ENCODE results near the gene SPIRE2. TPM values are rescaled to one million over a fixed set of nuclear protein-coding genes. Genes with fewer than 3 reads are reported as not detected.

The SPIRE2 gene
- total and polyA plus RNA-seq, 9 of the 15 experiments (the other 6 are each of a cell fraction or from before 2014, with no cell fraction given) = 0.70 to 7.5 (median 4.6) TPM

DNA sequence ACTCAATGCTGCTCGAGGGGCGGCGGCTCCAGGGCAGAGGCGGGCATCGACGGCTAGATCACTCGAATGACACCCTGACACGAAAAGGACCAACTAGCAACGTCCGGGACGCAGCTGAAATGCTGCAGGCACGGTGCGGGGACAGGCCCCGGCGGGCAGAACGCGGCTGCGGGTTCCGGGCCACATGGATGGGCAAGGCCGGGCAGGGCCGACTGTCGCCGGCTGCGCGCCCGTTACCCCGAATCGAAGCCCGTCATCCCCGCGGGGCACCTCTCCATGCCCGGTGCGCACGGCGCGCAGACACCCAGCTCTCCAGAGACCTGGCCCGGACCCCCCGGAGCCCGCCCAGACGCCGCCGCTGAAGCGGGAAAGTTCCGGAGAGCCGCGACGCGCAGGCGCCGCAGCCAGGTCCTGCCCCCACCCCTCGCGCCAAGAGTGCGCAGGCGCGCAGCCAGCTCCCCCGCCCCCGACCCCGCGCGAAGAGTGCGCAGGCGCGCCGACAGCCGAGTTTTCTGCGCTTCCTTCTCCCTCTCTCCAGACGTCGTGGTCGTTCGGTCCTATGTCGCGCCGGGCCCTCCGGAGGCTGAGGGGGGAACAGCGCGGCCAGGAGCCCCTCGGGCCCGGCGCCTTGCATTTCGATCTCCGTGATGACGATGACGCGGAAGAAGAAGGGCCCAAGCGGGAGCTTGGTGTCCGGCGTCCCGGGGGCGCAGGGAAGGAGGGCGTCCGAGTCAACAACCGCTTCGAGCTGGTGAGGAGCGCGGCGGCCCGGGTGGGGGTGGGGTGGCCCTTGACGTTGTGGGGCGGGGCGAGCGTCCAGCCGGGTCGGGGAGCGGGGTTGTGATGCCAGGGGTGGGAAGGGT lies 45.1 kb downstream of the SPIRE2 start, which contains the start of gene TCF25 (continued):
- TF ChIP-seq, protein P1, sequence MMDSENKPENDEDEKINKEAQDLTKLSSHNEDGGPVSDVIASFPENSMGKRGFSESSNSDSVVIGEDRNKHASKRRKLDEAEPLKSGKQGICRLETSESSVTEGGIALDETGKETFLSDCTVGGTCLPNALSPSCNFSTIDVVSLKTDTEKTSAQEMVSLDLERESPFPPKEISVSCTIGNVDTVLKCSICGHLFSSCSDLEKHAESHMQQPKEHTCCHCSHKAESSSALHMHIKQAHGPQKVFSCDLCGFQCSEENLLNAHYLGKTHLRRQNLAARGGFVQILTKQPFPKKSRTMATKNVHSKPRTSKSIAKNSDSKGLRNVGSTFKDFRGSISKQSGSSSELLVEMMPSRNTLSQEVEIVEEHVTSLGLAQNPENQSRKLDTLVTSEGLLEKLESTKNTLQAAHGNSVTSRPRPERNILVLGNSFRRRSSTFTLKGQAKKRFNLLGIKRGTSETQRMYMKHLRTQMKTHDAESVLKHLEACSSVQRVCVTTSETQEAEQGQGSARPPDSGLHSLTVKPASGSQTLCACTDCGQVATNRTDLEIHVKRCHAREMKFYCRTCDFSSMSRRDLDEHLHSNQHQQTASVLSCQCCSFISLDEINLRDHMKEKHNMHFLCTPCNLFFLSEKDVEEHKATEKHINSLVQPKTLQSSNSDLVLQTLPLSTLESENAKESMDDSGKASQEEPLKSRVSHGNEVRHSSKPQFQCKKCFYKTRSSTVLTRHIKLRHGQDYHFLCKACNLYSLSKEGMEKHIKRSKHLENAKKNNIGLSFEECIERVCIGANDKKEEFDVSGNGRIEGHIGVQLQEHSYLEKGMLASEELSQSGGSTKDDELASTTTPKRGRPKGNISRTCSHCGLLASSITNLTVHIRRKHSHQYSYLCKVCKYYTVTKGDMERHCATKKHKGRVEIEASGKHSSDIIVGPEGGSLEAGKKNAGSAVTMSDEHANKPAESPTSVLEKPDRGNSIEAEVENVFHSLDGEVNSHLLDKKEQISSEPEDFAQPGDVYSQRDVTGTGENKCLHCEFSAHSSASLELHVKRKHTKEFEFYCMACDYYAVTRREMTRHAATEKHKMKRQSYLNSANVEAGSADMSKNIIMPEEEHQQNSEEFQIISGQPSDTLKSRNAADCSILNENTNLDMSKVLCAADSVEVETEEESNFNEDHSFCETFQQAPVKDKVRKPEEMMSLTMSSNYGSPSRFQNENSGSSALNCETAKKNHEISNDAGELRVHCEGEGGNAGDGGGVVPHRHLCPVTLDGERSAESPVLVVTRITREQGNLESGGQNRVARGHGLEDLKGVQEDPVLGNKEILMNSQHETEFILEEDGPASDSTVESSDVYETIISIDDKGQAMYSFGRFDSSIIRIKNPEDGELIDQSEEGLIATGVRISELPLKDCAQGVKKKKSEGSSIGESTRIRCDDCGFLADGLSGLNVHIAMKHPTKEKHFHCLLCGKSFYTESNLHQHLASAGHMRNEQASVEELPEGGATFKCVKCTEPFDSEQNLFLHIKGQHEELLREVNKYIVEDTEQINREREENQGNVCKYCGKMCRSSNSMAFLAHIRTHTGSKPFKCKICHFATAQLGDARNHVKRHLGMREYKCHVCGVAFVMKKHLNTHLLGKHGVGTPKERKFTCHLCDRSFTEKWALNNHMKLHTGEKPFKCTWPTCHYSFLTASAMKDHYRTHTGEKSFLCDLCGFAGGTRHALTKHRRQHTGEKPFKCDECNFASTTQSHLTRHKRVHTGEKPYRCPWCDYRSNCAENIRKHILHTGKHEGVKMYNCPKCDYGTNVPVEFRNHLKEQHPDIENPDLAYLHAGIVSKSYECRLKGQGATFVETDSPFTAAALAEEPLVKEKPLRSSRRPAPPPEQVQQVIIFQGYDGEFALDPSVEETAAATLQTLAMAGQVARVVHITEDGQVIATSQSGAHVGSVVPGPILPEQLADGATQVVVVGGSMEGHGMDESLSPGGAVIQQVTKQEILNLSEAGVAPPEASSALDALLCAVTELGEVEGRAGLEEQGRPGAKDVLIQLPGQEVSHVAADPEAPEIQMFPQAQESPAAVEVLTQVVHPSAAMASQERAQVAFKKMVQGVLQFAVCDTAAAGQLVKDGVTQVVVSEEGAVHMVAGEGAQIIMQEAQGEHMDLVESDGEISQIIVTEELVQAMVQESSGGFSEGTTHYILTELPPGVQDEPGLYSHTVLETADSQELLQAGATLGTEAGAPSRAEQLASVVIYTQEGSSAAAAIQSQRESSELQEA (IDR thresholded peaks at IDR 0.05; ENCODE audit: low read depth) = no peak
- TF ChIP-seq HDAC3 (IDR thresholded peaks at IDR 0.05; ENCODE audit: borderline replicate concordance, partially characterized antibody) (no peak), CREB1 (IDR thresholded peaks at IDR 0.05) (no peak; the same call in 1 of the 2 replicates), CREB1 (CRISPR knock-in tag; IDR thresholded peaks at IDR 0.05) (no peak; the same call in 1 of the 2 replicates), KLF16 (IDR thresholded peaks at IDR 0.05) (no peak), FOS (IDR thresholded peaks at IDR 0.05; ENCODE audit: extremely low read depth, insufficient read length) (no peak), CREB3 (tag; conservative IDR thresholded peaks at IDR 0.05; ENCODE audit: low read depth) (peak; percentile 70; the same call in 1 of the 2 replicates), SMARCB1 (IDR thresholded peaks at IDR 0.05; ENCODE audit: insufficient read length, low read depth) (no peak), ZNF239 (CRISPR knock-in tag; IDR thresholded peaks at IDR 0.05) (no peak)
- TF ChIP-seq, protein P2, sequence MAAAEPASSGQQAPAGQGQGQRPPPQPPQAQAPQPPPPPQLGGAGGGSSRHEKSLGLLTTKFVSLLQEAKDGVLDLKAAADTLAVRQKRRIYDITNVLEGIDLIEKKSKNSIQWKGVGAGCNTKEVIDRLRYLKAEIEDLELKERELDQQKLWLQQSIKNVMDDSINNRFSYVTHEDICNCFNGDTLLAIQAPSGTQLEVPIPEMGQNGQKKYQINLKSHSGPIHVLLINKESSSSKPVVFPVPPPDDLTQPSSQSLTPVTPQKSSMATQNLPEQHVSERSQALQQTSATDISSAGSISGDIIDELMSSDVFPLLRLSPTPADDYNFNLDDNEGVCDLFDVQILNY (CRISPR knock-in tag; IDR thresholded peaks at IDR 0.05) = no peak; the same call in 1 of the 2 replicates
- TF ChIP-seq, protein P3, sequence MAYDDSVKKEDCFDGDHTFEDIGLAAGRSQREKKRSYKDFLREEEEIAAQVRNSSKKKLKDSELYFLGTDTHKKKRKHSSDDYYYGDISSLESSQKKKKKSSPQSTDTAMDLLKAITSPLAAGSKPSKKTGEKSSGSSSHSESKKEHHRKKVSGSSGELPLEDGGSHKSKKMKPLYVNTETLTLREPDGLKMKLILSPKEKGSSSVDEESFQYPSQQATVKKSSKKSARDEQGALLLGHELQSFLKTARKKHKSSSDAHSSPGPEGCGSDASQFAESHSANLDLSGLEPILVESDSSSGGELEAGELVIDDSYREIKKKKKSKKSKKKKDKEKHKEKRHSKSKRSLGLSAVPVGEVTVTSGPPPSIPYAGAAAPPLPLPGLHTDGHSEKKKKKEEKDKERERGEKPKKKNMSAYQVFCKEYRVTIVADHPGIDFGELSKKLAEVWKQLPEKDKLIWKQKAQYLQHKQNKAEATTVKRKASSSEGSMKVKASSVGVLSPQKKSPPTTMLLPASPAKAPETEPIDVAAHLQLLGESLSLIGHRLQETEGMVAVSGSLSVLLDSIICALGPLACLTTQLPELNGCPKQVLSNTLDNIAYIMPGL (CRISPR knock-in tag; IDR thresholded peaks at IDR 0.05) = no peak

Measured in K562 (cell line).